GM21515 (cell line): ENCODE results near the gene NLRP6.
"Not testable (repeated sequence)": the region's sequence is repeated elsewhere in the genome, so short reads cannot be mapped to it uniquely, and the experiment has no call there.

ENCODE experiments used
- ATAC-seq: cut with Tn5 transposase; IDR thresholded peaks from one replicate; pipeline ENCODE4 v1.9.1; 2021; ENCODE audit not compliant: unreplicated experiment

NLRP6 gene

DNA sequence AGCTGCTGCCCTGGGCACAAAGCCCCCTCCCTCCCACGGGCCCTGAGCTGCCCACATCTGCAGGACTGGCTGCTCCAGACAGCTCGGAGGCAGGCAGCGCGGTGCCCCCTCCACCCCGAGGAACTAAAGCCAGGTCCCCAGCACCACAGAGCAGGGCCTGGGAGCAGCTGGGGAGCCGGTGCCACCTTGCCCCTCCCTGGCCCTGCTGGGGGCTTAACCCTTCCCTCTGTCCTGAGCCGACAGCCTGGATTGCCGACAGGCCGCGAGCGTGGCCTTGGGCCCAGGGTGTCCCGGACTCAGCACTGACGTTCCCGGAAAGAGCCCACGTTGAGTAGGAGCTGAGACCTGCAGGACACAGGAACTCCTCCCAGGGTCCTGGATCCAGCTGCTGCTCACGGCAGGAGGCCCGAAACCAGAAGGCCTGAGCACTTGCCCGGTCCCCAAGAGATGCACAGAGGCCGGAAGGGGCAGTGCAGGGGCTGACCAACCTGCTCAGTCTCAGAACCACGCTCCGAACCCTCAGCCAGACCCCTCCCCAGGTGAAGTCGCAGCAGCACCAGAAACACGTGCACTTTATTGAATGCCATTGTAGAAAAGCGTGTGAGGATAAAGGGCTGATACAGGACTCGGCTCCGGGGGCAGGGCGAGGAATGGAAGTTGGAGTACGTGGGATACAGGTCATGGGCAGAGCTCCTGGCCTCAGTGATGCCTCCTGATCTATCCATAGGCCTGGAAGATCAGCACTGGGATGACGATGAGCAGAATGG, 41.1 kb downstream of the NLRP6 start:
- not testable (repeated sequence) for ATAC-seq

DNA sequence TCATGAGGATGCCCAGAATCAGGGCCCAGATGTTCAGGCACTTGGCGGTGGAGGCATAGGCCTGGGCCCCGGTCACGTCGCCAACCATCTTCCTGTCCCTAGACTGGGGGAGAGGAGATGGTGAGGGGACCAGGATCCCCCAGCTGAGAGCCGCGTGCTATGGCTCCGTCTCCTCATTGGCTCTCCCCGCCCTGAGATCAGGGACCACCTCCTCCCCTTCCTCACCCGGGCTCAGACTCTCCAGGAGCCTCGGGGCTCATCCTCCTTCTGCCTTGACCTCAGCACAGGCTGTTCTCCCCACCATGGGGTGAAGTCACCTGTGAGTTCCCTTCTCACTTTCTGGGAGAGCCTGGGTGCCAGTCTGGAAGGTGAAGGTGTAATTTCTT, 41.7 kb downstream of the NLRP6 start:
- ATAC-seq: not testable (repeated sequence)

GRCh38 chr11:324156-324555, 45.9 kb downstream of the NLRP6 start:
- no peak for ATAC-seq

- not testable (repeated sequence) for ATAC-seq
Measured at GRCh38 chr11:324593-325517, 46.6 kb downstream of the NLRP6 start.

- no peak for ATAC-seq
Measured at GRCh38 chr11:325796-326591, 47.8 kb downstream of the NLRP6 start.

- no peak for ATAC-seq
Measured at GRCh38 chr11:326592-326841, 48.3 kb downstream of the NLRP6 start.

DNA sequence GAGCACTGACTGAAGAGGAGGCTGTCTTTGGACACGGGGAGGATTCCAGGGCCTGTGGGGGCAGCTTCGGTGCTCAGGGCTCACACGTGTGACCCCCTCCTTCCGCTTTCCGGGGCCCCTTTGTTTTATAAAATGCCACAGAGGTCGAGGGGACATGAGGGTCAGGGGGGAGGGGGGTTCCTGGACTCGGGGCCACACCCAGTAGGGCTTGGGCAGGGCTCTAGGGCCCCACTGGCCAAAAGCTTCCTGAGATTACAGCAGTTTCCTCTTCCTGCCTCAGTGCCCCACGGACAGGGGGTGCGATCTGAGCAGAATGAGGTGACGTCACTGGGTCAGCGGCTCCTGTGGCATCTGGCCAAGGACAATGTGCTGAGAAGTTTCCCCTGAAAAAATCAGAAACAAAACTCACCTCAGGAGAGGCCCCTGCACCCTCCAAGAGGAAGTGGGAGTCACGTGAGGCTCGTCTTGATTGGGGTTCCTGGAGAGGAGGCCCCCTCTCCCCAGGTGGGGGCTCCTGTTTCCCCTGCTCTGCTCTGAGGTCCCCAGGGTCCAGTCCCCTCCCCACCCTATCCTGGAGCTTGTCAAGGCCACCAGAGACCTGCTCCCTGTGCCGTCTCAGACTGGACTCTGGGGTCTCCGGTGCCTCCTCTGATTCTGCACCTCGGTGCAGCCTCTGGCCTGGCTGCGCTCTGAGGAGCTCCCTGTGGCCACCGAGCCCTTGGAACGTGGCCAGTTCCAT, 48.8 kb downstream of the NLRP6 start:
- peak; percentile 55 for ATAC-seq

DNA sequence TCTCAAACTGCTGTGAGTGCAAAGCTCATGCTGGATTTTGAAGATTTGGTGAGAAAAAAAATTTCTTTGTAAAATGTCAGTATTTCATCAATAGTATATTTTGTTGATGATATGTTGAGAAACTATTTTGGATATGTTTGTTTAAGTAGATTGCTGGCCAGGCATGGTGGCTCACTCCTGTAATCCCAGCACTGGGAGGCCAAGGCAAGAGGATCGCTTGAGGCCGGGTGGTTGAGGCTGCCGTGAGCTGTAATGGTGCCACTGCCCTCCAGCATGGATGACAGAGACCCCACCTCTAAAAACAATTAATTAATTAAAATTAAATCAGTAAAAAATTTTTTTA, 49.3 kb downstream of the NLRP6 start:
- ATAC-seq: no peak

DNA sequence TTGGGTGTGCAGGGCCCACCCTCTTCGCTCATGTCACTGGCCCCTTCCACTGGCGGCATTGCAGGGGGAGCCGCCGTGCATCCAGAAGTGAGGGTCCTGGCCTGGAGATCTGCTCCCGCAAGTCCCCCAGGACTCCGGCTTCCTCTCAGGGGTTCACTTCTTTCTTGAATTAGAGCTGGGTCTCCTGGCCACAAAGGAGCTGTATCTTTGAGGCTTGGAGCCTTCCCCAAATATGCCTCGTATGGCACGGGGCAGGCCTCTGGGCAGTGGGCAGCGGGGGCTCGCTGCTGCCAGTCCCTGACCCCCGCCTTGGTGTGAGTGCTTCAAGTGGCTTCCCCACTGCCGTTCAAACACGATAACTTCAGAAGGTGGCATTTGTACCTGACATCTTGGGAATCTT, 49.8 kb downstream of the NLRP6 start:
- ATAC-seq: no peak

GRCh38 chr11:328516-329100, 50.4 kb downstream of the NLRP6 start:
- ATAC-seq: not testable (repeated sequence)

DNA sequence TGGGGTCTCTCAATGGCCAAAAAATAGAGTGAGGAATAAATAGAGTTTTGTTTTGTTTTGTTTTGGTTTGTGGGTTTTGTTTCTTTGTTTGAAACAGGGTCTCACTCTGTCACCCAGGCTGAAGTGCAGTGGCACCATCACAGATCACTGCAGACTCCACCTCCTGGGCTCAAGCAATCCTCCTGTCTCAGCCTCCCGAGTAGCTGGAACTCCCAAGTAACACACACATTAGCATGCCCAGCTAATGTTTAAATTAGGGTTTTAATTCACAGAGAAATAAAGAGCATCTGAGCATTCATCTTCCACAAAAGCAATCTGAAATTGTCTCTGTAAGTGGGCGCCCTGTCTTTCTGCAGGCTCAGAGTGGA, 51.7 kb downstream of the NLRP6 start:
- ATAC-seq: no peak

- ATAC-seq: no peak
Measured at GRCh38 chr11:330307-330693, 52.1 kb downstream of the NLRP6 start.

- ATAC-seq: no peak
Measured at GRCh38 chr11:330694-331357, 52.6 kb downstream of the NLRP6 start.

DNA sequence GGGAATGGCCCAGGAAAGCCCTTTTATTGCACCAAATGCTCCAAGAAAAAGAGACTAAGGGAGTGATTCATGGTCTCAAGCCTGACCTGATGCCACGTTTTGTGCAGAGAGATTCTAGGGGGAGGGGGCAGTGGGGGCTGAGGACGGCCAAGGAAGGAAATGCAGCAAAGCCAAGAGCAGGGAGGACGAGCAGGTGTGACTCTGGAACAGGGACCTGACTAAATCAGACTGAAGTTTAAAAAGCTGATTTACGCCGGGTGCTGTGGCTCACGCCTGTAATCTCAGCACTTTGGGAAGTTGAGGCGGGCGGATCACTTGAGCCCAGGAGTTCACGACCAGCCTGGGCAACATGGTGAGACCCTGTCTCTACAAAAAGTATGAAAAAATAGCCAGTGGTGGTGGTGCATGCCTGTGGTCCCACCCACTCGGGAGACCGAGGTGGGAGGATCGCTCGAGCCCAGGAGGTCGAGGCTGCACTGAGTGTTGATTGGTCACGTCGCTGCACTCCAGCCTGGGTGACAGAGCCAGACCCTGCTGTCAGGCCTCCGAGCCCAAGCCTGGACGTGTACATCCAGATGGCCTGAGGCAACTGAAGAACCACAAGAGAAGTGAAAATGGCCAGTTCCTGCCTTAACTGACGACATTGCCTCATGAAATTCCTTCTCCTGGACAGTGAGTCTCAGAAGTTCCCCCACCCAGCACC, 53.3 kb downstream of the NLRP6 start:
- ATAC-seq: no peak

DNA sequence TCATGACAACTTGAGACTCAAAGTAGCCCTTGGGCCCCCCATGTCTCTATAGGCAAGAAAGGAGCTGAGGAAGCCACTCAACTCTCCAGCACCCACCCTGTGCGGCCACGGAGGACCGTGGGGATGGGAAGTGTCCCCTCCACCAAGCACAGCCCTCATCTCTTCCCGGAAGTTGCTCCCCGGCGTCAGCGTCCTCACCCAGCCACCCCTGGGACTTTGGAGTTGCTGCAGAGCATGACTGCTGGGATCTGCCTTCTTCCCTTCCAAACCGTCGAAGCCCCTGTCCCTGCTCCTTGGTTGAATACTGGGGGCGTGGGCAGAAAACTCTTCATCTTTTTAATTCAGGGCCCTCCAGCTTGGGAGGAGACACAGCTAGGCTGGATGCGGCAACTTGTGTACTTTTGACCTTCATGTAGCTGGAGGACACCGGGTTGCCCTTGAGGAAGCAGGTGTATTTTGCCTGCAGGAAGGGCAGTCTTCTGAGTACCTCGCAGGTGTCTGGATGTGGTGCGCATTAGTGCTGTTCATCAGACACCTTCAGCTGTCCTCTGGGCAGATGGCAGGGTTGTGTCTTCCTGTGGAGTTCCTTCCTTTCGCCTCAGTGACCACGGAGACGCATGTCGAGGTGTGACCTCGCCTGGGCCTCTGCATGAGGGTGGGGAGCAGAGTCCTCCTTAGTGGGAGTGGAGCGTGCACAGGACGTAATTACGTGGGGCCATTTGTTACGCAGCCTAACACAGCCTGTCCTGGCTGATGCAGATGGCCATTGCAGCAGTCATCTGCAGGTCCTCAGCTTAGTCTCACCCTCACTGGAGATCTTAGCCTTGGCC, 54.7 kb downstream of the NLRP6 start:
- ATAC-seq: no peak

GRCh38 chr11:333616-334263, 55.5 kb downstream of the NLRP6 start:
- not testable (repeated sequence) for ATAC-seq

- ATAC-seq: no peak
Measured at GRCh38 chr11:334264-334994, 56.2 kb downstream of the NLRP6 start.
